Activated CD4-positive, alpha-beta T cell treated with anti-CD3 and anti-CD28 coated beads for 36 hours (primary cell): ENCODE measurements around the gene ZNF397. TPM values are rescaled to one million over a fixed set of nuclear protein-coding genes. Genes with fewer than 3 reads are reported as not detected.
"Not testable (repeated sequence)": the region's sequence is repeated elsewhere in the genome, so short reads cannot be mapped to it uniquely, and the experiment has no call there.

ENCODE experiments used
- ATAC-seq: fragments of 200-7000 bp; cut with Tn5 transposase; one replicate; pipeline ENCODE4 v1.10.0; 2021; ENCODE audit warnings: mild to moderate bottlenecking, moderate library complexity
- CTCF ChIA-PET: fragments of 350-600 bp; sonication (Branson Sonifier 250); formaldehyde crosslinking; loops from one replicate; lab custom pipeline; 2021; ENCODE audit warnings: antibody characterized with exemption; lab: Charles Lee
- POLR2A ChIA-PET: fragments of 350-600 bp; sonication (Branson Sonifier 250); formaldehyde crosslinking; loops from one replicate; lab custom pipeline; 2021; ENCODE audit warnings: antibody characterized with exemption, inconsistent platforms; lab: Charles Lee
- DNase-seq: peaks from one replicate; pipeline ENCODE4 v3.0.0-alpha.2; 2020
- H3K27ac Mint-ChIP-seq: one replicate; pipeline ENCODE4 v1.8.0; 2021; ENCODE audit warnings: mixed read lengths
- H3K27me3 Mint-ChIP-seq: one replicate; pipeline ENCODE4 v1.8.0; 2021; ENCODE audit warnings: mixed read lengths
- H3K36me3 Mint-ChIP-seq: one replicate; pipeline ENCODE4 v1.8.0; 2021; ENCODE audit warnings: low read depth, mixed read lengths
- H3K4me1 Mint-ChIP-seq: one replicate; pipeline ENCODE4 v1.8.0; 2021; ENCODE audit warnings: mixed read lengths
- H3K4me3 Mint-ChIP-seq: one replicate; pipeline ENCODE4 v1.8.0; 2021; ENCODE audit warnings: mild to moderate bottlenecking, moderate library complexity, mixed read lengths
- H3K9me3 Mint-ChIP-seq: one replicate; pipeline ENCODE4 v1.8.0; 2021; ENCODE audit warnings: low read depth, mixed read lengths
- intact Hi-C, 2 experiments: fragments of 100-400 bp; cut with DNase I in 1 of 2; cut with micrococcal nuclease in 1 of 2; formaldehyde crosslinking; loops; one replicate each; pipeline versions ENCODE4 v1.14.2 to v1.15.1; 2022 to 2024; cut with DNase I, micrococcal nuclease
- total RNA-seq, 2 experiments: library from RNA; stranded (reverse); gene quantifications; one replicate each; pipeline ENCODE4 v1.2.3, GENCODE V29; 2021

Gene ZNF397
- 10 to 100 TPM; 21.3 to 21.9 TPM for total RNA-seq

- DNase-seq (peak; percentile 98), ATAC-seq (peak; percentile 98)
- Mint-ChIP-seq H3K4me3 (peak within 1 kb of the TSS; percentile 97), H3K27me3 (no peaks in the 10 kb centered on the region), H3K9me3 (peaks cover 20% of the 10 kb centered on the region), H3K27ac (peak within 1 kb of the TSS; percentile 97), H3K4me1 (peaks cover 31% of the 10 kb centered on the region), H3K36me3 (peaks cover 35% of the 10 kb centered on the region)
- POLR2A ChIA-PET = interaction anchor here (0.6 to 1.9 kb wide), 6 partner anchors 16 to 198 kb away, joined by 3 to 6 read pairs (median 4); partner anchors contain the start of gene ZNF24
- intact Hi-C loops = loop anchor here (1.0 to 10.0 kb wide), 20 partner anchors 10 to 888 kb away; partner anchors contain the start of genes INO80C (in 2 of the 2), RMP24 (in 2 of the 2), ZNF24 (in 2 of the 2) and ZSCAN30 (in 2 of the 2)
- CTCF ChIA-PET = interaction anchor here (0.7 to 2.0 kb wide), 5 partner anchors 10 to 166 kb away, joined by 3 to 13 read pairs (median 3); no protein-coding TSS in a partner anchor
These were observed at the start of gene ZNF397 for GRCh38 chr18:35240664-35241447. Gene ZNF397 (plus strand): TSS chr18:35241034. CDS start chr18:35242471, 1,437 bp downstream.

- ChIA-PET POLR2A (no interaction called here), CTCF (interaction anchor here (1.0 kb wide), 1 partner anchor 14 kb away, joined by 4 read pairs; no protein-coding TSS in a partner anchor)
- Mint-ChIP-seq H3K27me3 (no peaks in the 10 kb centered on the region), H3K9me3 (no peaks in the 10 kb centered on the region), H3K36me3 (no peaks in the 10 kb centered on the region), H3K4me3 (no peak overlapping the region), H3K27ac (no peak overlapping the region), H3K4me1 (no peaks in the 10 kb centered on the region)
- DNase-seq = no peak
- ATAC-seq = no peak
- intact Hi-C loops = no loop called here
These were observed 49.2 kb upstream of the ZNF397 start for GRCh38 chr18:35191698-35192025.

GRCh38 chr18:35192415-35192814, 48.4 kb upstream of the ZNF397 start:
- POLR2A ChIA-PET = no interaction called here
- no peak for DNase-seq
- ATAC-seq = no peak
- Mint-ChIP-seq H3K4me3 (no peak overlapping the region), H3K27me3 (no peaks in the 10 kb centered on the region), H3K9me3 (no peaks in the 10 kb centered on the region), H3K27ac (no peak overlapping the region), H3K36me3 (no peaks in the 10 kb centered on the region), H3K4me1 (no peaks in the 10 kb centered on the region)
- CTCF ChIA-PET = interaction anchor here (0.6 to 1.1 kb wide), 4 partner anchors 11 to 592 kb away, joined by 3 to 4 read pairs (median 3); no protein-coding TSS in a partner anchor
- intact Hi-C loops = no loop called here

- Mint-ChIP-seq H3K4me3 (no peak overlapping the region), H3K9me3 (no peaks in the 10 kb centered on the region), H3K36me3 (no peaks in the 10 kb centered on the region), H3K27ac (no peak overlapping the region), H3K4me1 (no peaks in the 10 kb centered on the region), H3K27me3 (no peaks in the 10 kb centered on the region)
- DNase-seq = no peak
- intact Hi-C loops = no loop called here
- no peak for ATAC-seq
- ChIA-PET CTCF (interaction anchor here (0.9 to 1.1 kb wide), 3 partner anchors 10 to 532 kb away, joined by 3 to 4 read pairs (median 3); no protein-coding TSS in a partner anchor), POLR2A (no interaction called here)
These were observed 47.5 kb upstream of the ZNF397 start for GRCh38 chr18:35193316-35193715.

- intact Hi-C loops = no loop called here
- Mint-ChIP-seq H3K4me1 (no peaks in the 10 kb centered on the region), H3K27me3 (no peaks in the 10 kb centered on the region), H3K36me3 (no peaks in the 10 kb centered on the region), H3K4me3 (no peak overlapping the region), H3K9me3 (no peaks in the 10 kb centered on the region), H3K27ac (no peak overlapping the region)
- ATAC-seq = no peak
- POLR2A ChIA-PET = no interaction called here
- no peak for DNase-seq
- CTCF ChIA-PET = no interaction called here
These were observed 43.5 kb upstream of the ZNF397 start for GRCh38 chr18:35197296-35197695.

GRCh38 chr18:35201256-35201931, 39.4 kb upstream of the ZNF397 start:
- Mint-ChIP-seq H3K27ac (no peak overlapping the region), H3K36me3 (no peaks in the 10 kb centered on the region), H3K9me3 (peaks cover 5% of the 10 kb centered on the region), H3K4me3 (no peak overlapping the region), H3K4me1 (no peaks in the 10 kb centered on the region), H3K27me3 (no peaks in the 10 kb centered on the region)
- DNase-seq (no peak), ATAC-seq (no peak)
- POLR2A ChIA-PET = no interaction called here
- CTCF ChIA-PET = interaction anchor here (1.3 kb wide), 1 partner anchor 180 kb away, joined by 3 read pairs; no protein-coding TSS in a partner anchor
- intact Hi-C loops = no loop called here

GRCh38 chr18:35203067-35203466, 37.8 kb upstream of the ZNF397 start:
- ChIA-PET POLR2A (no interaction called here), CTCF (interaction anchor here (1.1 kb wide), 1 partner anchor 10 kb away, joined by 4 read pairs; no protein-coding TSS in a partner anchor)
- intact Hi-C loops = no loop called here
- ATAC-seq (no peak), DNase-seq (no peak)
- Mint-ChIP-seq H3K27ac (no peak overlapping the region), H3K27me3 (no peaks in the 10 kb centered on the region), H3K4me3 (no peak overlapping the region), H3K4me1 (no peaks in the 10 kb centered on the region), H3K9me3 (peaks cover 5% of the 10 kb centered on the region), H3K36me3 (no peaks in the 10 kb centered on the region)

GRCh38 chr18:35205199-35205712, 35.6 kb upstream of the ZNF397 start:
- peaks cover 5% of the 10 kb centered on the region for H3K9me3 Mint-ChIP-seq
- DNase-seq (no peak), ATAC-seq (no peak)
- ChIA-PET POLR2A (no interaction called here), CTCF (no interaction called here)
- no peak overlapping the region for H3K27ac Mint-ChIP-seq
- intact Hi-C loops = no loop called here
- no peak overlapping the region for H3K4me3 Mint-ChIP-seq
- no peaks in the 10 kb centered on the region for H3K4me1 Mint-ChIP-seq
- H3K27me3 Mint-ChIP-seq = no peaks in the 10 kb centered on the region
- no peaks in the 10 kb centered on the region for H3K36me3 Mint-ChIP-seq

GRCh38 chr18:35205746-35206458, 34.9 kb upstream of the ZNF397 start:
- ATAC-seq, H3K27me3 Mint-ChIP-seq, intact Hi-C loops, H3K27ac Mint-ChIP-seq, CTCF ChIA-PET, H3K9me3 Mint-ChIP-seq, POLR2A ChIA-PET, DNase-seq, H3K4me1 Mint-ChIP-seq, H3K36me3 Mint-ChIP-seq, H3K4me3 Mint-ChIP-seq: not testable (repeated sequence)

GRCh38 chr18:35215026-35215425, 25.8 kb upstream of the ZNF397 start:
- Mint-ChIP-seq H3K4me1 (no peaks in the 10 kb centered on the region), H3K27ac (no peak overlapping the region), H3K36me3 (no peaks in the 10 kb centered on the region), H3K9me3 (no peaks in the 10 kb centered on the region), H3K27me3 (no peaks in the 10 kb centered on the region), H3K4me3 (no peak overlapping the region)
- POLR2A ChIA-PET = no interaction called here
- intact Hi-C loops = no loop called here
- ATAC-seq (no peak), DNase-seq (no peak)
- CTCF ChIA-PET = interaction anchor here (0.6 kb wide), 1 partner anchor 78 kb away, joined by 3 read pairs; no protein-coding TSS in a partner anchor

- H3K4me1 Mint-ChIP-seq, H3K27me3 Mint-ChIP-seq, H3K4me3 Mint-ChIP-seq, H3K9me3 Mint-ChIP-seq, H3K27ac Mint-ChIP-seq, CTCF ChIA-PET, DNase-seq, ATAC-seq, POLR2A ChIA-PET, intact Hi-C loops, H3K36me3 Mint-ChIP-seq: not testable (repeated sequence)
These were observed 24.2 kb upstream of the ZNF397 start for GRCh38 chr18:35216611-35217010.
